KMS-11 (cell line): ENCODE results near the gene PCNX2.

ENCODE experiments used
- H2AFZ ChIP-seq: fragments of 200-600 bp; sonication (generic); 2 replicates; pipeline ENCODE4 v1.6.1; 2016; ENCODE audit warnings: antibody characterized with exemption, mixed run types, low read depth
- H3K27ac ChIP-seq: fragments of 200-600 bp; sonication (generic); 2 replicates; pipeline ENCODE4 v1.6.1; 2016; ENCODE audit warnings: mild to moderate bottlenecking, mixed run types
- H3K27me3 ChIP-seq: fragments of 200-600 bp; sonication (generic); 2 replicates; pipeline ENCODE4 v1.6.1; 2017; ENCODE audit warnings: mild to moderate bottlenecking, low read depth, mixed run types, moderate library complexity; ENCODE audit not compliant: insufficient read depth
- H3K36me3 ChIP-seq: fragments of 200-600 bp; sonication (generic); 2 replicates; pipeline ENCODE4 v1.6.1; 2017; ENCODE audit warnings: mild to moderate bottlenecking, mixed run types; ENCODE audit not compliant: insufficient read depth
- H3K4me1 ChIP-seq: fragments of 200-600 bp; sonication (generic); 2 replicates; pipeline ENCODE4 v1.6.1; 2016; ENCODE audit warnings: mild to moderate bottlenecking, low read depth, mixed run types; ENCODE audit not compliant: poor library complexity, severe bottlenecking
- H3K4me2 ChIP-seq: fragments of 200-600 bp; sonication (generic); 2 replicates; pipeline ENCODE4 v1.7.0; 2016; ENCODE audit warnings: mild to moderate bottlenecking, mixed run types
- H3K4me3 ChIP-seq: fragments of 200-600 bp; sonication (generic); IDR thresholded peaks from 2 replicates; pipeline ENCODE4 v1.6.1; 2017; ENCODE audit warnings: low read depth, low read length, mixed read lengths; ENCODE audit not compliant: insufficient read depth
- H3K79me2 ChIP-seq: fragments of 200-600 bp; sonication (generic); 2 replicates; pipeline ENCODE4 v1.6.1; 2016; ENCODE audit warnings: low read depth, mixed run types; ENCODE audit not compliant: insufficient read depth
- H3K9ac ChIP-seq: fragments of 200-600 bp; sonication (generic); 2 replicates; pipeline ENCODE4 v1.6.1; 2016; ENCODE audit warnings: mild to moderate bottlenecking, mixed run types
- H4K20me1 ChIP-seq: fragments of 200-600 bp; sonication (generic); 2 replicates; pipeline ENCODE4 v1.6.1; 2016; ENCODE audit warnings: mild to moderate bottlenecking, mixed run types; ENCODE audit not compliant: insufficient read depth
- CTCF ChIP-seq: fragments of 200-600 bp; sonication (generic); conservative IDR thresholded peaks from 2 replicates; pipeline ENCODE4 v1.6.1; 2017; ENCODE audit warnings: low read depth, mild to moderate bottlenecking, antibody characterized with exemption, low read length, moderate library complexity, mixed read lengths

The PCNX2 gene

GRCh38 chr1:233336554-233337456 lies 41.3 kb upstream of the PCNX2 start:
- TF ChIP-seq CTCF: no peak
- no peaks in the 10 kb centered on the region for H3K4me1 ChIP-seq
- peaks cover 5% of the 10 kb centered on the region; the same call in 1 of the 2 replicates for H3K79me2 ChIP-seq
- H3K4me2 ChIP-seq: no peak overlapping the region
- no peak overlapping the region for H3K27ac ChIP-seq
- no peak overlapping the region for H3K4me3 ChIP-seq
- no peak overlapping the region for H2AFZ ChIP-seq
- H3K36me3 ChIP-seq: no peaks in the 10 kb centered on the region
- H3K27me3 ChIP-seq: no peaks in the 10 kb centered on the region
- H3K9ac ChIP-seq: no peak overlapping the region
- no peaks in the 10 kb centered on the region for H4K20me1 ChIP-seq

DNA sequence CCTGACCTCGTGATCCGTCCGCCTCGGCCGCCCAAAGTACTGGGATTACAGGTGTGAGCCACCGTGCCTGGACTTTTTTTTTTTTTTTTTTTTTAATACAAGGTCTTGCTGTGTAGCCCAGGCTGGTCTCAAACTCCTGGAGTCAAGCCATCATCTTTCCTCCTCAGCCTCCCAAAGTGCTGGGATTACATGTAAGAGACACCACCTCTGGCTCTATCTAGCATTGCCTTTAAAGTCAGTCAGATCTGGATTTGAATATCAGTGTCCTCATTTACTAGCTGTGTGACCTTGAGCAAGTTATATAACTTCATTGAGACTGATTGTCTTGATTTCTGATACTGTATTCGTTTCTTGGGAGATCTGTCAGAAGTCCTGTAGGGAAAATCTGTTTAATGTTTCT lies 38.6 kb upstream of the PCNX2 start:
- H2AFZ ChIP-seq: no peak overlapping the region
- H3K27ac ChIP-seq: no peak overlapping the region
- TF ChIP-seq CTCF: no peak
- H3K4me2 ChIP-seq: no peak overlapping the region
- H3K4me1 ChIP-seq: peaks cover 13% of the 10 kb centered on the region
- no peaks in the 10 kb centered on the region for H3K36me3 ChIP-seq
- H3K9ac ChIP-seq: no peak overlapping the region
- H3K27me3 ChIP-seq: no peaks in the 10 kb centered on the region
- no peak overlapping the region for H3K4me3 ChIP-seq
- peaks cover 5% of the 10 kb centered on the region; the same call in 1 of the 2 replicates for H3K79me2 ChIP-seq
- no peaks in the 10 kb centered on the region for H4K20me1 ChIP-seq

- H3K4me1 ChIP-seq: peaks cover 14% of the 10 kb centered on the region
- no peak for TF ChIP-seq CTCF
- no peak overlapping the region for H3K27ac ChIP-seq
- no peak overlapping the region for H3K4me3 ChIP-seq
- peaks cover 5% of the 10 kb centered on the region; the same call in 1 of the 2 replicates for H3K79me2 ChIP-seq
- H3K27me3 ChIP-seq: no peaks in the 10 kb centered on the region
- no peak overlapping the region for H2AFZ ChIP-seq
- H3K4me2 ChIP-seq: no peak overlapping the region
- no peak overlapping the region for H3K9ac ChIP-seq
- no peaks in the 10 kb centered on the region for H4K20me1 ChIP-seq
- no peaks in the 10 kb centered on the region for H3K36me3 ChIP-seq
Observed at GRCh38 chr1:233333086-233333485, 37.6 kb upstream of the PCNX2 start.

GRCh38 chr1:233331676-233332519 lies 36.4 kb upstream of the PCNX2 start:
- Histone ChIP-seq H3K27me3 (no peaks in the 10 kb centered on the region), H2AFZ (no peak overlapping the region), H3K4me2 (no peak overlapping the region), H3K27ac (no peak overlapping the region), H3K9ac (no peak overlapping the region), H3K36me3 (no peaks in the 10 kb centered on the region), H3K4me3 (no peak overlapping the region), H4K20me1 (no peaks in the 10 kb centered on the region), H3K4me1 (peaks cover 14% of the 10 kb centered on the region), H3K79me2 (peaks cover 5% of the 10 kb centered on the region; the same call in 1 of the 2 replicates)
- TF ChIP-seq CTCF: no peak
